GM21526 (cell line): ENCODE data around the gene WDR6.

Experiments used
- ATAC-seq: cut with Tn5 transposase; IDR thresholded peaks from one replicate; pipeline ENCODE4 v1.9.1; 2021; ENCODE audit warnings: moderate library complexity; ENCODE audit not compliant: unreplicated experiment, low FRiP score

Gene WDR6

DNA sequence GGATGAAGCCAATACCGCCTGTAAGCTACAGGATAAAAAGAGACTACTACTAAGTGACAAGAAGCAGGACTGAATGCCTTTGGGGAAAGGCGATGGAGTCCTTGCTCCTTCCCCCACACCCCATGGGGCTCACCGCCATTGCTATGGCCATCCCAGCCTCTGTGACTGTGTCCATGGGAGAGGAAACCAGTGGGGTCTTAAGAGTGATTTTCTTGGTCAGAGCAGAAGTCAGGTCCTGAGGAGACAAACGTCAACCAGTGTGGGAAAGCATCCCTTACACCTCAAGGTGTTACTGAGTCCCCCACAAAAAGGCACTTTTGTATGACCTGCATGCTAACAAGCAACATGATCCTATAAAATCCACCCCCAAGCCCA is 21.1 kb downstream of the WDR6 start:
- ATAC-seq = no peak

DNA sequence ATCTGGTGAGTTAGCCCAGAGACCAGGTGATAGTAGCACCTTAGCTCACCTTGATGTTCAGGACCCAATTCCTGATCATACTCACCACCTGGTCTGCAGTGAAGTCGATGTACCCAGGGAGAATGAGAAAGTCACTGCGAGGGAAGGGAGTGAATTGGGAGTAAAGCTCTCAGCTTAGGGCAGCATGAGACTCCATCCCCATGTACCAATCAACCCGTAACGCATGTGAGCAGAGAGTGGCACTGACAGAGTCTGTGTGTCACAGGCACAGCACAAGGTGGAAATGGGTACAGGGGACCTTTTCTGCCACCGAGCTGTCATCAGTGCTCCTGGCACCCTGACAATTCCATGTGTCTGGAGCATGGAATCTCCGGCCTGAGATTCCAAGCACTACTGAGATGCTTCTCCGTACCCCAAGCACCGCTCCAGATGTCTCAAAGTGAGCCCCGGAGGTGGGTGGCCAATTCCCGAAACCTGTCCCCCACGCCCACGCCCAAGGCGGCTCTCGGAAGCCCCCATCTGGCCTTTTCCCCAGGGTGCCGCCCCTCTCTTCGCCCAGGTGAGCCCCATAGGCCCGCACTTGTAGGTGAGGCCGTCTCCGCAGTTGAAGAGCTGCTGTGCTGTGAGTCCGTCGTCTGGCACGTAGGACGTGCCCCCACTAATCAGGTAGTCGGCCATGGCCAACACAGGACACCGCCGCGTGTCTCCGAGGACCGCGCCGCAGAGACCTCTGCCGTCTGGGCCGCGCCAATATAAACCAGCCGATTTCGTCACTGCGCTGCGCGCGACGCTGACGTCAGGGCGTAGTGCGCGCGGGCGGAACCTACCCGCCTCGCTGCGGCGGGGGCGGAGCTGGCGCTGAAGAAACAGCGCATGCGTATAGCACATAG is 21.7 kb downstream of the WDR6 start, which contains the start of gene IMPDH2:
IMPDH2 (minus strand) TSS at position 726 of the 890 bp plus-strand sequence; CDS start at position 678, 48 bp downstream.
- peak; percentile 72 for ATAC-seq

DNA sequence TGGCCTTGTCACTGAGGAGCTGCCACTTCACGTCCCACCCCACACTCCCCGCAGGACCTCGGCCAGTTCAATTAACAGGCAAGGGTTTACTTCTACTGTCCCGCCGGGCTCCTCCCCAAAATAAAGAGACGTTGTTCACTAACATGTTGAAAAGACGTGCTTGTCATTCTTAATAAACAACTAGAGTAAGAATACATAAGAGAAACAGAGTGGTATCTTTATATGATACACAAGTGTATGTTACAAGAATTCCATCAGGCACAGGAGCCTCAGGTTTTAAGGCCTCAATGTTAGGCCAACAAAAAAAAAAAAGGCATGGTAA is 22.3 kb downstream of the WDR6 start:
- no peak for ATAC-seq

DNA sequence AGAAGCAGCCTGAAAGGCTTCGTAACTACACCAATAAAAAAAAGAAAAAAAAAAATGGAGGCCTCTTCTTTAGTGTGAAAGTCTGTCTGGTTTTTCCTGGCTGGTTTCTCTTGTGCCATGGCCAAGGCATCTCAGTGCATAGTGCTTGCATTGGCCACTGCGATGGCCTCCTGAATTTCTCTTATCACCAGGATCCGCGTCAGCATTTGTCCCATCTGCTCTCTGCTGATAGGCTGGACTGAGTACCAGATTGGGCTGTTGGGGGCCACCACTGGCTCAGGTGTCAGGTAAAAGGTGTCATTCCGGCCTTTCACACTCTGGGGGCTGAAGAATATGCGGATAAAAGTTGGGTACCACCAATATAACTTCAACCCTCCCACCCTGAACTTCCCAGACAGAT is 23.1 kb downstream of the WDR6 start:
- ATAC-seq = no peak

DNA sequence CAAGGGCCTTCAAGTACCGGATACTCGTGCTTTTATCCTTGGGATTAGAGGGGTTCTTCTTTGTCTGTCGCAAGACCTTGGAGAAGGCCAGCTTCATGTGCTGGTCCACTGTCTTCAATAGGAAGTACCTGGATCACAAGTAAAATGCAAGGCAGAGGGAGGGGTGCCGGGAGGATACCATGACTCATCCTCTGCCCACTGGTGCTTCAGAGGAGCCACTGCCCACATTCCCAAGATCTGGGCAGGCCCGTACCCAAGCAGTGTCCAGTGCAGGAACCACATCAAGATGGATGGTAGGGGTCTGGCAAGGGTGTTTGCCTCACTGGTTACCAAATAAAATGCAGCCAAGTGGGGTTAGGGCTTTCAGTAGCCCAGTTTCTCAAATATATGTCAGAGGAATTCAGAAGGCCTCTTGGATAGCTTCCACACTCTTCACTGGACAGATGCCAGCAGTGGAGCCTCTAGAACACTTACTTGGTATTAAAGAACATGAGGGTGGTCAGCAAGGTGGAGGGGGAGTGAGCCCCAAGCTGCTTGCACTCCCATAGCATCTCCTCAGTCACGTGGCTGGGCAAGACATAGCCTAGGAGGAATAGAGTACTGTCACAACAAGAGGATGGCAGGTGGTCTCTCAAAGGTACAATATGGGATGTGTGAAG is 25.6 kb downstream of the WDR6 start:
- ATAC-seq = no peak

DNA sequence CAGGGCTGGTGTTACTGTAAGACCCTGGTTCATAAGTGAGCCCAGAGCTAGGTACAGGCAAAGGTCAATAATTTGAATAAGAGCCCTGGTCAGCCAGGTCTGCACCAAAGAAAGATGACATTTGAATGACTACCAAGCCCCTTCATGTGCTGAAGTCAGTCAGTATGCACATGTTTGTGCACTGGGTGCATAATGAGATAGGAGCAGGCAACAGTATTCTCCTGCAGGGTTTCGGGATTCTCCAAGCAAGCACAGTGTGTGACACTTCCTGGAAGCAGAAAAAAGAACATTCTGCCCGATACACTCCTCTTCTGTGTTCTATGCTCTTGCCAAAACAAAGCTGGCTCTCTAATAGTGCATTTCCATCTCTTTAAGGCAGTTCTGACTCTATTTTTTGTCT is 27.5 kb downstream of the WDR6 start:
- no peak for ATAC-seq

DNA sequence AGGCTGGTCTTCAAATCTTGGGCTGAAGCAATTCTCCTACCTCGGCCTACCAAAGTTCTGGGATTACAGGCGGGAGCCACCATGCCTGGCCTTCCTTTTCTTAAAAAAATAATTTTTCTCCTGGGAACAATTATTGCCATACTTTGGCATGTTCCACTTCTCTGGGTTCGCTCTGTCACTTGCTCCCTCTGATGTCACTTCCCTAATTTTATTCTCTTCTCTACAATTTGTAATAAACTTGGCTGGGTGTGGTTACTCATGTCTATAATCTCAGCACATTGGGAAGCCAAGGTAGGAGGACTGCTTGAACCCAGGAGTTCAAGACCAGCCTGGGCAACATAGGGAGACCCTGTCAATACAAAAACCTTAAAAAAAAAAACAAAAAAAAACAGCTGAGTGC is 28.1 kb downstream of the WDR6 start:
- ATAC-seq = no peak

DNA sequence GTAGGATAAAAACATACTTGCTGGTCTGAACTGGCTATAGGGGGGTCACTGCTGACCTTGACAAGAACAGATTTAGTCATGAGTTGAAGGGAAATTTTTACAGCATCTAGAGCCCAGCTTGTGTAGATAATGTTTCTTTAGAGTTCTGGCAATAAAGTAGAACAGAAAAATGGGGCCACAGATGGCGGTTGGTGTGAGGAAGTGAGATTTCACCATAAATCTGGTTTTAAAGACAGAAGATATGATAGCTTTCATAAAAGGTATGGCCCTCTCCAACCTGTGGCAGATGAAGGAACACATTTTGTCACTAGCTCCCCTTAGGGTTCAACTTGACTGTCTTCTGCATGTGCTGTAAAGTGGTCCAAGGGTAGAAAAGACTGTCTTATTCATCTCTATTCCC is 46.4 kb downstream of the WDR6 start:
- no peak for ATAC-seq

DNA sequence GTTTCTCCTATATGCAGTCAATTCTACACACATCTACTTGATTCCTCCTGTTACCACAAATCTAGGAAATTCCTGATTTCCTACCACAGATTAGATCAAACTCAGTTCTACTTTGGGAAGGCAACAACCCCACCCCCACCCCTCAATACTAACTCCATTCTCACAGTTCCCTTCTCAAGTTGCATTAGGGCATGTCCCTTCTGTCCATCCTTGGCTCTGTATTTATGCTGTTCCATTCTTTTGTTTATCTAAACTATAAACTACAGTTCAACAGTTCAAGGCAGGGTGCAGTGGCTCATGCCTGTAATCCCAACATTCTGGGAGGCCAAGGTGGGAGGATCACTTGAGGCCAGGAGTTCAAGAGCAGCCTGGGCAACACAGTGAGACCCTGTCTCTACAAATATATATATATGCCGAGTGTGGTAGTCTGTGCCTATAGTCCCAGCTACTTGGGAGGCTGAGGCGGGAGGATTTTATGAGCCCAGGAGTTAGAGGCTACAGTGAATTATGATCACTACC is 47.2 kb downstream of the WDR6 start:
- no peak for ATAC-seq

DNA sequence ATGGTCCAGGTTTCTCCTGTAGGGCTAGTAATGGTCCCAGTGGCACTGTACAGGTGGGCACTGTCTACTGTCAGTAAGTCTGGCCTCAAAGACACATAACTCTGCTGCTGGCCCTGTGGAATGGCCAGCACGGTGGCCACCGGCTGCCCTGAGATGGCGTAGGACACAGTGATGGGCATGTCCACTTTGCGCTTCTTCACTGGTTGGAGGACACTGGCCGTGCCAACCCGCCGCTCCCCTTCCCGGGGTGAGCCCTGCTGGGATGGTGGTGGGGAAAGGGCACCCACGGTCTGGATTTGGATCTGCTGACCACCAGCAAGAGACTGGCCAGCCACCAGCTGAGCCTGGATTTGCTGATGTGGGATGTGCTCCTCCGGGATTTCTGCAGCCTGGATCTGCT is 50.1 kb downstream of the WDR6 start:
- ATAC-seq = no peak

DNA sequence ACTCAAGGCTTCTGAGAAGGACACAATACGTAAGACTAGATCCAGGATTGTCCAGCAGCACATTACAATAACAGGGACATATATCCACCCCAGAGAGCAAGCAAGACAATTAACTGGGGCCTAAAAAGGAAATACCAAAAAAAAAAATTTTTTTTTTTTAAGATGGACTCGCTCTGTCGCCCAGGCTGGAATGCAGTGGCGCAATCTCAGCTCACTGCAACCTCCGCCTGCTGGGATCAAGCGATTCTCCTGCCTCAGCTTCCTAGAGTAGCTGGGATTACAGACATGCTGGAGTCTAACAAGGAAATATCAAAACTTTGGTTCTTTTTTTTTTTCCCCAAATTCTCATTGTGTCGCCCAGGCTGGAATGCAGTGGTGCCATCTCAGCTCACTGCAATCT is 50.8 kb downstream of the WDR6 start:
- ATAC-seq = no peak
